Measurements from ENCODE around the gene RAB3GAP1. TPM values are rescaled to one million over a fixed set of nuclear protein-coding genes. Genes with fewer than 3 reads are reported as not detected.

The RAB3GAP1 gene
- total RNA-seq, 1 donor from 2014 or later = 49.3 TPM

- Histone ChIP-seq H2AFZ (ENCODE audit: low read depth, low read length) (no peak overlapping the region), H3K9me3 (ENCODE audit: insufficient read depth, low read depth, low read length) (no peaks in the 10 kb centered on the region), H3K36me3 (ENCODE audit: insufficient read depth, low read length) (peaks cover 11% of the 10 kb centered on the region), H3K4me3 (ENCODE audit: insufficient read depth, low read depth, low read length) (no peak overlapping the region), H3K27me3 (ENCODE audit: insufficient read depth, low read length) (no peaks in the 10 kb centered on the region), H4K20me1 (ENCODE audit: insufficient read depth, low read length) (peaks cover 14% of the 10 kb centered on the region), H3K4me2 (ENCODE audit: low read length) (no peak overlapping the region), H3K27ac (ENCODE audit: low read depth, low read length) (no peak overlapping the region), H3K79me2 (ENCODE audit: insufficient read depth, low read length) (peaks cover 36% of the 10 kb centered on the region), H3K9ac (ENCODE audit: low read length) (no peak overlapping the region), H3K4me1 (ENCODE audit: insufficient read depth, low read length) (no peaks in the 10 kb centered on the region)
- Mint-ChIP-seq H3K36me3 (ENCODE audit: low read depth, unreplicated experiment) (peaks cover 32% of the 10 kb centered on the region), H3K9me3 (ENCODE audit: unreplicated experiment) (peaks cover 7% of the 10 kb centered on the region), H3K27me3 (ENCODE audit: low read depth, unreplicated experiment) (no peaks in the 10 kb centered on the region), H3K27ac (ENCODE audit: unreplicated experiment) (no peak overlapping the region), H3K4me3 (ENCODE audit: unreplicated experiment) (no peak overlapping the region), H3K4me1 (ENCODE audit: low read depth, unreplicated experiment) (no peaks in the 10 kb centered on the region)
- TF ChIP-seq CTCF (IDR thresholded peaks at IDR 0.05; ENCODE audit: insufficient read depth, low read depth, low read length) = no peak
- no peak for TF ChIP-seq EZH2 (IDR thresholded peaks at IDR 0.05; ENCODE audit: insufficient read depth, low read length)
- FAIRE-seq = no peak
- DNase-seq (ENCODE audit: low read depth) = no peak
Observed at GRCh38 chr2:135140606-135141005, 88.5 kb downstream of the RAB3GAP1 start.

GRCh38 chr2:135142323-135142722 is 90.2 kb downstream of the RAB3GAP1 start:
- Histone ChIP-seq H4K20me1 (ENCODE audit: insufficient read depth, low read length) (peaks cover 19% of the 10 kb centered on the region), H3K4me1 (ENCODE audit: insufficient read depth, low read length) (no peaks in the 10 kb centered on the region), H3K9me3 (ENCODE audit: insufficient read depth, low read depth, low read length) (no peaks in the 10 kb centered on the region), H3K27ac (ENCODE audit: low read depth, low read length) (no peak overlapping the region), H3K9ac (ENCODE audit: low read length) (no peak overlapping the region), H2AFZ (ENCODE audit: low read depth, low read length) (no peak overlapping the region), H3K79me2 (ENCODE audit: insufficient read depth, low read length) (peaks cover 39% of the 10 kb centered on the region), H3K4me3 (ENCODE audit: insufficient read depth, low read depth, low read length) (no peak overlapping the region), H3K4me2 (ENCODE audit: low read length) (no peak overlapping the region), H3K27me3 (ENCODE audit: insufficient read depth, low read length) (no peaks in the 10 kb centered on the region), H3K36me3 (ENCODE audit: insufficient read depth, low read length) (peaks cover 4% of the 10 kb centered on the region)
- TF ChIP-seq EZH2 (IDR thresholded peaks at IDR 0.05; ENCODE audit: insufficient read depth, low read length) = no peak
- TF ChIP-seq CTCF (IDR thresholded peaks at IDR 0.05; ENCODE audit: insufficient read depth, low read depth, low read length) = no peak
- Mint-ChIP-seq H3K9me3 (ENCODE audit: unreplicated experiment) (peaks cover 7% of the 10 kb centered on the region), H3K27ac (ENCODE audit: unreplicated experiment) (no peak overlapping the region), H3K4me1 (ENCODE audit: low read depth, unreplicated experiment) (no peaks in the 10 kb centered on the region), H3K36me3 (ENCODE audit: low read depth, unreplicated experiment) (peaks cover 26% of the 10 kb centered on the region), H3K4me3 (ENCODE audit: unreplicated experiment) (no peak overlapping the region), H3K27me3 (ENCODE audit: low read depth, unreplicated experiment) (no peaks in the 10 kb centered on the region)
- DNase-seq (ENCODE audit: low read depth) = no peak
- FAIRE-seq = no peak

DNA sequence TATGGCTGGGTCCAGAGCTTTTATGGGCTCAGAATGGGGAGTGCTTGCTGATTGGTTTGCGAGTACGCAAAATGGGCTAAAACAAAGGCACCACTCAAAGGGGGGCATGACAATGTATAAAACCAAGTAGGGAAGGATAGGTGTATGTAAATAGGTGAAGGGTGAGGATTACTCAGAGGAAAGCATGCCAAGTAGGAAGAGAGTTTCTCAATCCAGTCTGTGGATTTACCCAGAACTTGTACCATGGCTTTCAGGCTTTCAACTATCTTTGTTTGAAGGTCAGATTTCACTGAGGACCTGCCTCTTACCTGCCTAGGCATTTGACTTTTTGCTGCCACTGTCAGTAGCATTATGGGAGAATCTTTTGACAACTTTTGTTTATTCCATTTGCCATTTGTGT is 92.3 kb downstream of the RAB3GAP1 start:
- H3K27ac Mint-ChIP-seq (ENCODE audit: unreplicated experiment) = no peak overlapping the region
- no peak for DNase-seq (ENCODE audit: low read depth)
- H3K27me3 Mint-ChIP-seq (ENCODE audit: low read depth, unreplicated experiment) = no peaks in the 10 kb centered on the region
- peaks cover 7% of the 10 kb centered on the region for H3K9me3 Mint-ChIP-seq (ENCODE audit: unreplicated experiment)
- Histone ChIP-seq H3K4me2 (ENCODE audit: low read length) (no peak overlapping the region), H3K27ac (ENCODE audit: low read depth, low read length) (no peak overlapping the region), H3K4me1 (ENCODE audit: insufficient read depth, low read length) (no peaks in the 10 kb centered on the region), H3K36me3 (ENCODE audit: insufficient read depth, low read length) (peaks cover 4% of the 10 kb centered on the region), H3K4me3 (ENCODE audit: insufficient read depth, low read depth, low read length) (no peak overlapping the region), H3K9ac (ENCODE audit: low read length) (no peak overlapping the region), H4K20me1 (ENCODE audit: insufficient read depth, low read length) (peaks cover 25% of the 10 kb centered on the region), H3K9me3 (ENCODE audit: insufficient read depth, low read depth, low read length) (no peaks in the 10 kb centered on the region), H3K79me2 (ENCODE audit: insufficient read depth, low read length) (peaks cover 42% of the 10 kb centered on the region), H3K27me3 (ENCODE audit: insufficient read depth, low read length) (no peaks in the 10 kb centered on the region), H2AFZ (ENCODE audit: low read depth, low read length) (no peak overlapping the region)
- no peaks in the 10 kb centered on the region for H3K4me1 Mint-ChIP-seq (ENCODE audit: low read depth, unreplicated experiment)
- TF ChIP-seq EZH2 (IDR thresholded peaks at IDR 0.05; ENCODE audit: insufficient read depth, low read length) = no peak
- TF ChIP-seq CTCF (IDR thresholded peaks at IDR 0.05; ENCODE audit: insufficient read depth, low read depth, low read length) = no peak
- H3K4me3 Mint-ChIP-seq (ENCODE audit: unreplicated experiment) = no peak overlapping the region
- no peak for FAIRE-seq
- peaks cover 24% of the 10 kb centered on the region for H3K36me3 Mint-ChIP-seq (ENCODE audit: low read depth, unreplicated experiment)
